HCT116 (cell line): ENCODE results near the gene VWA3B.

Source experiments
- CTCF ChIP-seq, 3 experiments: fragments of 200-600 bp in 1 of 3; sonication (generic) in 1 of 3; IDR thresholded peaks in 2 of 3; conservative IDR thresholded peaks in 1 of 3; 2 replicates each; pipeline ENCODE4 v1.5.1; 2012 to 2017; ENCODE audit warnings: low read depth in 2 of 3, low read length in 2 of 3, antibody characterized with exemption in 1 of 3, borderline replicate concordance in 1 of 3, control low read depth in 1 of 3, mild to moderate bottlenecking in 1 of 3, mixed read lengths in 1 of 3, mixed run types in 1 of 3, moderate library complexity in 1 of 3; ENCODE audit not compliant: insufficient read depth in 1 of 3
- SP1 ChIP-seq: IDR thresholded peaks from 2 replicates; pipeline ENCODE4 v1.6.1; 2012; ENCODE audit warnings: low read depth
- TCF7L2 ChIP-seq: IDR thresholded peaks from 2 replicates; pipeline ENCODE4 v1.7.0; 2011; ENCODE audit warnings: borderline replicate concordance, inconsistent platforms; ENCODE audit not compliant: insufficient read depth, insufficient read length; ENCODE audit errors: extremely low read depth

- TF ChIP-seq SP1 (no peak), CTCF (IDR thresholded peaks at IDR 0.05 in 2 of 3, conservative IDR thresholded peaks at IDR 0.05 in 1 of 3; ENCODE audit: borderline replicate concordance in 1 of 3, insufficient read depth in 1 of 3, low read depth in 2 of 3, low read length in 2 of 3) (no peak), TCF7L2 (no peak)
Measured at GRCh38 chr2:98308532-98308931, 221.6 kb downstream of the VWA3B start.
